Measurements from ENCODE around the gene DPF3.

GRCh38 chr14:72652179-72652578 lies 241.7 kb downstream of the DPF3 start:
- no peak for TF ChIP-seq CTCF (IDR thresholded peaks at IDR 0.05)
- no peak for TF ChIP-seq POLR2A (IDR thresholded peaks at IDR 0.05)

Measured in adrenal gland (tissue), 5 donors.